HUES64 (cell line): ENCODE data around the gene TCF12. TPM values are rescaled to one million over a fixed set of nuclear protein-coding genes. Genes with fewer than 3 reads are reported as not detected.
A peak's percentile ranks its signal among the peaks of the same experiment; 100 is the strongest.

Experiments used
- H3K27ac ChIP-seq: 2 replicates; pipeline ENCODE4 v1.7.0; 2013; ENCODE audit warnings: low read depth, low read length, inconsistent platforms
- H3K27me3 ChIP-seq: 2 replicates; pipeline ENCODE4 v1.6.1; 2013; ENCODE audit warnings: mild to moderate bottlenecking, low read length; ENCODE audit not compliant: insufficient read depth
- H3K36me3 ChIP-seq: 2 replicates; pipeline ENCODE4 v1.6.1; 2013; ENCODE audit warnings: mild to moderate bottlenecking, low read length; ENCODE audit not compliant: insufficient read depth
- H3K4me1 ChIP-seq: 2 replicates; pipeline ENCODE4 v1.6.1; 2013; ENCODE audit warnings: mild to moderate bottlenecking, low read length, moderate library complexity; ENCODE audit not compliant: insufficient read depth
- H3K4me3 ChIP-seq: 2 replicates; pipeline ENCODE4 v1.5.1; 2013; ENCODE audit warnings: mild to moderate bottlenecking, low read length, moderate library complexity
- H3K9ac ChIP-seq: 2 replicates; pipeline ENCODE4 v1.6.1; 2013; ENCODE audit warnings: mild to moderate bottlenecking, low read depth, low read length
- H3K9me3 ChIP-seq: 2 replicates; pipeline ENCODE4 v1.6.1; 2013; ENCODE audit warnings: low read depth, low read length; ENCODE audit not compliant: insufficient read depth
- WGBS: fragments of 150-250, 120-280 bp; methylation state at CpG from one replicate; pipeline ENCODE4 v1.1.7; 2013; ENCODE audit warnings: missing lambda C conversion rate; 5-methylcytosine and 5-hydroxymethylcytosine counted together
- polyA plus RNA-seq, 2 experiments: library from polyadenylated mRNA; stranded (reverse); fragments of 50-300 nt; gene quantifications; one replicate each; pipeline ENCODE4 v1.2.3, GENCODE V29; 2013

The TCF12 gene
- polyA plus RNA-seq (2013, experiment 1 of 2) = 74.5 TPM
- polyA plus RNA-seq (2013, experiment 2 of 2) = 99.2 TPM

DNA sequence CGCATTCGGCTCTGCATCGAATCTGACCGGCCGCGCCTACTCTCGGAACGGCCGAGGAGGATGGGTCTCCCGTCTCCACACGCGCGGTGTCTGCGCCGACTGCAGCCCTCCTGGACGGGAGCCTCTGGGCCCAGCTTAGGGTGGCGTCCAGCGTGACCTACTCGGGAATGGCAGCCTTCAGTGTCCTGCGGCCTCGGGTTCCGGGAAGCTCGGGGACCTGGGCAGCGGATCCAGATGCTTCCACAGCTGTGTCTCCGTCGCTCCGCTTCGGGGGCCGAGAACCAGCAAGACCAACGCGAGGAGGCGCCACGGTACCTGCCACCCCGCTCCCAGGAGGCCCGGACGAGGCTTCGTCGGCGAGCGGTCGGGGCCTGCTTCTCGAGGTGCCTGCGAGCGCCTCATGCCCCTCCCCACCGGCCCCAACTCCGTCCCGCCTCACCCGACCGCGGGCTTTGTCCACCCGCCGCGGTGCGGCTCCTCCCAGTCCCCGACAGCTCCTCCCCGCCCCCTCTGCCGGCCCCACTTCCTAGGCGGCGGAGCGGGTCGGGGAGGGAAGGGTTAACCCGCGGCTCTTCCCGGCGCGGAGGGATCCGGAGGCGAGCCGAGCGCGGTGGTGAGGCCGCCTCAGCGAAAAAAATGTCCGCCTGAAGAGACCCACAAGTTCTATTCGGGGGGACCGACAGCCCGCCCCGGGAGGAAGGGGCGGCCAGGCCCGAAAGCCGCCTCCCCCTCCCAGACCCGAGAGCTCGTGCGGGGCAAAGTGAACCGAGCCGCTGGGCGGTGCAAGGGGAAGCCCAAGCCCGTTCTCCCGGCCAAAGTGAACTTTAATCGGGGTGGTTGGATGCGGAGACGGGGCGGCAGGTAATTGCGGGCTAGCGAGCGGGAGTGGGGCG is at the start of gene TCF12:
Gene TCF12 (plus strand): TSS at position 599 of the 893 bp plus-strand sequence. CDS start 1,270 bp downstream, outside the sequence.
- Histone ChIP-seq H3K4me1 (peaks cover 18% of the 10 kb centered on the region), H3K4me3 (peak within 1 kb of the TSS; percentile 95)
- under 1% methylated on average over 97 of the region's 97 CpGs for WGBS

DNA sequence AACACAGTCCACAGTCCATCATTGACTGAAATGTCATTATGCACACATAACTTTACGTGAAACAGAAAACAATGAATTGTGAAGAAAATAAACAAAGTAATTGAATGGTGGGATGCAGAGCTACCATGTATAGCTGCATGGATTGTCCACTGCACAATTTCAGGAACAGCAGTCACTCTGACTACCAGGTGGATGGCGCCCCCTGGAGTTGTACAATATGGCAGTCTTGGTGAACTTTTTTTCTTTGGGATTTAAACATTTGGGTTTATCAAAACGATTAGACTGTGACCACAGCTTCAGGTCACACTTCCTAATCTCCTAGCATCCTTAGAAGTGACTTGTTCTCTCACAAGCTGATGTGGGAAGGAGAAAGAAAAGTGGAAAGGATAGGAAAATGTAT is 48.9 kb upstream of the TCF12 start:
- no peaks in the 10 kb centered on the region for H3K9me3 ChIP-seq
- no peaks in the 10 kb centered on the region for H3K27me3 ChIP-seq
- WGBS = 72% methylated on average over 2 of the region's 3 CpGs
- H3K4me3 ChIP-seq = no peak overlapping the region
- no peak overlapping the region for H3K9ac ChIP-seq
- H3K36me3 ChIP-seq = no peaks in the 10 kb centered on the region
- H3K4me1 ChIP-seq = peaks cover 13% of the 10 kb centered on the region
- no peak overlapping the region for H3K27ac ChIP-seq

More for the DNA sequence above, at the start of gene TCF12:
- Histone ChIP-seq H3K36me3 (peaks cover 27% of the 10 kb centered on the region), H3K9me3 (no peaks in the 10 kb centered on the region), H3K27ac (peak within 1 kb of the TSS; percentile 94), H3K9ac (peak within 1 kb of the TSS; percentile 96), H3K27me3 (peaks cover 10% of the 10 kb centered on the region)

DNA sequence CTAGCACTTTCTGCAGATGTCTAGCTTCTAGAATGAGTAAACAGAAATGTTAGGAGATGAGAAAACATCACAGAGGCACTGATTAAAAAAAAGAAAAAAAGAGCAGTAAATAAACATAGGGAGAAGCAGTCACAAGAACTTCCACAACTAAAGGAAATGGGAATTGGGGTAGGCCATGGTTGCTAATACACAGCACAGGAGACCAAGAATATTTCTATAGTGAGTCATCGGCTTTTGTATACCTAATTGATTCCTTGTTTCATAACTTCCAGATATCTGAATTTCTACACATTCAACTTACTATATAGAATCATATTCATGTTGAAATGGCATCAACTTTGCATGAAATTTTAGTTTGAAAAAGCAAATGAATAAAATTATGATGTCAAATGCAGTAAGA is 47.3 kb upstream of the TCF12 start:
- H3K4me1 ChIP-seq = peaks cover 13% of the 10 kb centered on the region
- WGBS = no CpG with 5 or more reads among the region's 1 CpG
- H3K27me3 ChIP-seq = no peaks in the 10 kb centered on the region
- no peak overlapping the region for H3K9ac ChIP-seq
- H3K9me3 ChIP-seq = no peaks in the 10 kb centered on the region
- no peak overlapping the region for H3K4me3 ChIP-seq
- no peaks in the 10 kb centered on the region for H3K36me3 ChIP-seq
- H3K27ac ChIP-seq = no peak overlapping the region

DNA sequence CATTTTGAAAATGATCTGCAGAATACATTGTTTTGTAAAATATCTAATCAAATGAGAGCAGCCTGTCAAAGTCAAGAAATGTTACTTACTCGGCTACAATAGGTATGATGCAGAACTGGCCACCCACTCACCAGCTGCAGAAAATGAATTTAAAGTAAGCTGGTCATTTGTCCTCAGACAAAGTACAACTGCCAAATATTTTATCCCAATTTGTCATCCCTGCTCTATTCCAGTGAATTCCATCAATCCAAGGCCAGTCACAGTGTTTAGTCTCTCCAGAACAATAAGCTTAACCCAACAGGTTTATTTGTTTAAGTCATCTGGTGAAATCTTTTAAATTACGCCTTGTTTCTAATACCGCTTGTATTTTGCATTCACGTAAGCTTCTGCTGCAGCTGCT is 46.6 kb upstream of the TCF12 start:
- Histone ChIP-seq H3K9me3 (no peaks in the 10 kb centered on the region), H3K27ac (no peak overlapping the region), H3K36me3 (no peaks in the 10 kb centered on the region), H3K4me1 (peaks cover 13% of the 10 kb centered on the region), H3K27me3 (no peaks in the 10 kb centered on the region), H3K4me3 (no peak overlapping the region), H3K9ac (no peak overlapping the region)
- 89% methylated on average over 4 of the region's 4 CpGs for WGBS

DNA sequence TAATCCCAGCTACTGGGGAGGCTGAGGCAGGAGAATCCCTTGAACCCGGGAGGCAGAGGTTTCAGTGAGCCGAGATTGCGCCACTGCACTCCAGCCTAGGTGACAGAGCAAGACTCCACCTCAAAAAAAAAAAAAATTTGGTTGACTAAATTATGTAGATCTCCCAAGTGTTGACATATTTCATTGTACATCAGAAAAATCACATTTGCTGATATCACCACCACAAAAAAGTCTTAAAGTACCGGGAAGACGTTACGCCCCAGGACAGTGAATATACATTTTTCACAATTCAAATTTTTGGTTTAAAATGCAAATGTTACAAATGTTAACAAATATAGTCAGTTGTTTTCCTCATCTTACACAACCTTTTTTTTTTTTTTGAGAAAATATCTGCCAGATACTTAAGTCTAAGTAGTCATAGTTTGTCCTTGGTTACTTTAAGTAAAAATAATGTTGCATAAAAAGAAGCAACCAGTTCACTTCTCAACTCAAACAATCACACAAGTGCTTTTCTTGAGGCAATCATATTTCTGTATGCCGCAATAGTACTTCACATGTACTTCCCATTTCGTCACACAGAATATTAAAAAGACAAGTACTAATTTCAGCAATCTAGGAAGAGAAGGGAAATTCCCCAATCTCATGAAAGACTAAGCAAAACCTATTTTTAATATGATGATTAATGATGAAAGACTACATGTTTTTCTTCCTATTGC is 41.0 kb upstream of the TCF12 start:
- Histone ChIP-seq H3K4me3 (no peak overlapping the region), H3K27ac (no peak overlapping the region), H3K36me3 (no peaks in the 10 kb centered on the region), H3K27me3 (no peaks in the 10 kb centered on the region), H3K4me1 (no peaks in the 10 kb centered on the region), H3K9me3 (no peaks in the 10 kb centered on the region), H3K9ac (no peak overlapping the region)
- WGBS = over 99% methylated on average over 8 of the region's 8 CpGs

DNA sequence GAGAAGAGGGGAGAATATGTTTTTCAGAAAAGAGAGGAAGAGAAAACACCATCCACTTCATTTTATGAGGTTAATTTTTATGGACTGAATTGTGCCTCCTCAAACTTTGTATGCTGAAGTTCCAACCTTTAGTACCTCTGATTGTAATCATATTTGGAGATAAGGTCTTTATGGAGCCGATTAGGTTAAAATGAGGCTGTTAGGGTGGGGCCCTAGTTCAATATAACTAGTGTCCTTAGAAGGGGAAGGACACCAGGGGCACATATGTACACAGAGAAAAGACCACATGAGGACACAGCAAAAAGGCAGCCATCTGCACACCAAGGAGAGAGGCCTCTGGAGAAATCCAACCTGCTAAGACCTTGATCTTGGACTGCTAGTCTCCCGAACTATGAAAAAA is 38.9 kb upstream of the TCF12 start:
- H3K4me1 ChIP-seq = no peaks in the 10 kb centered on the region
- H3K27ac ChIP-seq = no peak overlapping the region
- no peak overlapping the region for H3K9ac ChIP-seq
- no peaks in the 10 kb centered on the region for H3K27me3 ChIP-seq
- H3K4me3 ChIP-seq = no peak overlapping the region
- H3K9me3 ChIP-seq = no peaks in the 10 kb centered on the region
- WGBS = 75% methylated on average over 2 of the region's 2 CpGs
- no peaks in the 10 kb centered on the region for H3K36me3 ChIP-seq

DNA sequence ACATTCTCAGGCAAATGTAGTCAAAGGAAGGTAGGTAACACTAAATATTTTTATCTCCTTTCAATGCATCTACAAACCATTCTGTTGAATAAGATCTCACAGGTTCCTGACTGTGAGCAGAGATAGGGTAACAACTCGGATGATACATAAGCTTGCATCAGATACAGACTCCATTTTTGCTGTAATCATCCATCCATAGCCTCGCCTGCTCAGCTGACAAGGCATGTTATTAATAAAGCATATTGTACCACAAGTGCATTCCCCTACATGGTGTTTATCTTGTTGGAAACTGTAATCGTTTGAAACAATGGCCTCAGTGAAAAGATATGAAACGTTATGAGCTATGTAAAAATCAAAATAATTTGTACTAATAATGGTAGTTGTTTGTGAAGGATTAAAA is 35.4 kb upstream of the TCF12 start:
- WGBS = 91% methylated on average over 4 of the region's 4 CpGs
- no peaks in the 10 kb centered on the region for H3K36me3 ChIP-seq
- H3K27me3 ChIP-seq = no peaks in the 10 kb centered on the region
- no peak overlapping the region for H3K4me3 ChIP-seq
- H3K9ac ChIP-seq = no peak overlapping the region
- no peaks in the 10 kb centered on the region for H3K9me3 ChIP-seq
- H3K4me1 ChIP-seq = peaks cover 11% of the 10 kb centered on the region
- no peak overlapping the region for H3K27ac ChIP-seq

DNA sequence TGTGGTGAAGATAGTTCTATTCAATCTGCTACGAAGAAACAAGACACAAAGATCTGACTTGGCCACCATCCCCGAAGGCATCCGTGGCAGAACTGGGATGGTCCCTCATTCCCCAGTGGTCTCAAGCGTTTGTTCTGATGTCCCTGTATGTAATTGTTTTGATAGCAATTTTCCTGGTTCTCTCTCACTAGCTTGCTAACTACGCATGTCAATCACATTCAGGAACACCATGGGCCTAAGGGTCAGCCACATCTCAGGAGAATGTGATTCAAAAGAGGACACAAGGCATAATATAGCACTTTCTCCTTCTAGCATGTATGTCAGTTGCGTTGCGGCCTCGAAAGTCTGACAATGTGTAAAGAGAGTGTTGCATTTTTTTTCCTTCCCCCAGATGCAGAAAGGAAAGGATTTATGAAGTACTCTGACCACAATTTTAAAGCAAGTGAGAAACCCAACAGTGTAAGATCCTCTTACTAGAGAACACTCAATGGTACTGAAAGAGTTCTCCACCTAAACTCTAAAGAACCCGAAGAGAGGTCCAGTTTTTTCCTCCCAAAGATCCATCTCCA is 32.0 kb upstream of the TCF12 start:
- WGBS = 81% methylated on average over 6 of the region's 9 CpGs
- H3K36me3 ChIP-seq = no peaks in the 10 kb centered on the region
- peak overlapping the region; percentile 73 for H3K4me3 ChIP-seq
- H3K27ac ChIP-seq = peak overlapping the region; percentile 92
- H3K9me3 ChIP-seq = no peaks in the 10 kb centered on the region
- H3K9ac ChIP-seq = peak overlapping the region; percentile 85
- peaks cover 19% of the 10 kb centered on the region for H3K4me1 ChIP-seq
- H3K27me3 ChIP-seq = peaks cover 12% of the 10 kb centered on the region

DNA sequence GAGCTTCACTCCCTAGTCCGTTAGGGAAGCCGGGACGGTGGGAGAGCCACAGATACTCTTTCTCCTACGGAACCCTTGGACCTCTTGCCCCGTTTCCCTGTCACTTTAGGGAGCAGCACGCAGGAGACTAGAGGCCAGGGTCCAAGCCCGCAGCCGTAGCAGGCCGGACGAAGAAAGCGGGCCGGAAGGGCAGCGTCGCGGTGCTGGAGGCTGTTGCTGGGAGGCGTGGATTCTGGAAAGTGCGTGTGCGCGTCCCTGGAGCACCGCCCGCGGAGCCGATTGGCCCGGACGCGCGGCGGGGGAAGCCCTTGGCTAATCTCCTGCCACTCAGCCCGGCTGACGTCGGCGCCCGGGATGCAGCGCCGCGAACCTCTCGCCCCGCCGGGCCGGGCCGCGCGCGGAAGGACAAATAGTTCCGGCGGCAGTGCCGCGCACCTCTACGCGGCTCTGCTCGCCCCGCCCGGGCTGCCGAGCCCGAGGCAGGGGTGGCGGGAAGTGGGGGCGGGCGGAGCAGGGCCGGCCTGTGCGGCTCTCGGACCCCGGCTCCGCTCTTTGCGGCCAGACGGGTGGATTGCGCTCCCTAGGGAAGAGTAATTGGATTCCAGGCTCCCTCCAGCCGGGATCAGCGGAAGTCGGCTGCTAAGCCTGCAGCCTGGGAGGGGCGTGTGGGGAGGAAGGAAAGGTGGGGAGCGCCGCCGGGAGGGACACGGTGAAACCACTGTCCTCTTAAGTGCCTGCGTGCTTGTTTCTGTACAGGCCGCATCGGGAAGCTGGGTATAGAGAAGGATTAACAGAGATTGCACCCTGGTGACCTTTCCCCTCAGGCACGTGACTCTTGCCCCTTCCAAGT is 31.3 kb upstream of the TCF12 start:
- under 1% methylated on average over 78 of the region's 78 CpGs for WGBS
- peak overlapping the region; percentile 73 for H3K4me3 ChIP-seq
- peaks cover 14% of the 10 kb centered on the region for H3K27me3 ChIP-seq
- no peaks in the 10 kb centered on the region for H3K36me3 ChIP-seq
- peak overlapping the region; percentile 92 for H3K27ac ChIP-seq
- H3K9ac ChIP-seq = peak overlapping the region; percentile 85
- peaks cover 19% of the 10 kb centered on the region for H3K4me1 ChIP-seq
- H3K9me3 ChIP-seq = no peaks in the 10 kb centered on the region

DNA sequence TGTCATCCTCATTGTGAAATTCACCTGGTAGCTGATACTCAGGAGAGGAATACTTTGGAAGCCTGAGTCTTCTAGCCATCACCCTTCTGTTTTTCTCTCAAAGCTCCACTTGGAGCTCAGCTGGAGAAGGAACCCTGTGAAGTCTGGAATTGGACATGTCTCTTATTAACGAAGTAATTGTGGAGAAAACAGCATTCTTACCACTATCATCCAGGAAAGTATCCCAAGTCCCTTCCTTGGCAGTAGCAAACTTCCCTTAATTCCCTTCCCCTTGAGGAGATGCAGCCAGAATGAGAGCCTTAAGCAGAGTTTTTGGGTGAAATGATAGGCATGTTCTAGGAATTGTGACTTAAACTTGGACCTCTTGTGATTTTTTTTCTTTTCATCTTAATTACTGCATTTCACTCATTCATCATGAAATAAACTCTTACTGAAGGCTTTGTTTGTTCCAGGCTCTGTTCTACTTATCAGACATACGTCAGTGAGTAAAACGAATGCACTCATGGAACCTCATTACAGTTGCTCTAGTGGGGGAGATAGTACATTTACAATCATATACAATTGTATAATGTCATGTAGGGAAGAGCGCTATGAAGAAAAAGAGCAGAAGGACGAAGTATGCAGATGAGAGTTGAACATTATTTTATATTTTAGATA is 30.5 kb upstream of the TCF12 start:
- peak overlapping the region; percentile 85 for H3K9ac ChIP-seq
- WGBS = 61% methylated on average over 4 of the region's 5 CpGs
- H3K4me1 ChIP-seq = peaks cover 19% of the 10 kb centered on the region
- H3K27me3 ChIP-seq = peaks cover 21% of the 10 kb centered on the region
- no peaks in the 10 kb centered on the region for H3K36me3 ChIP-seq
- H3K27ac ChIP-seq = peak overlapping the region; percentile 92
- H3K4me3 ChIP-seq = peak overlapping the region; percentile 73
- H3K9me3 ChIP-seq = no peaks in the 10 kb centered on the region
